MCF 10A (cell line): ENCODE results near the gene RRP1B. TPM values are rescaled to one million over a fixed set of nuclear protein-coding genes. Genes with fewer than 3 reads are reported as not detected.

Experiments used
- BruUV-seq: library from RNA; stranded (reverse); fragments of 400-500 nt; replicated peaks from 2 replicates; lab custom pipeline; 2021; lab: Mats Ljungman, UMichigan
- CTCF ChIA-PET: fragments of 300-600 bp; sonication (Branson Sonifier 250); formaldehyde crosslinking; extraction: SDS; loops from one replicate; lab custom pipeline; 2021; ENCODE audit warnings: antibody characterized with exemption, inconsistent platforms; lab: Yijun Ruan, JAX
- POLR2A ChIA-PET: fragments of 300-600, 350-650 bp; sonication (Branson Sonifier 250); formaldehyde crosslinking; extraction: SDS; loops from one replicate; lab custom pipeline; 2020; ENCODE audit warnings: antibody characterized with exemption, inconsistent platforms; lab: Yijun Ruan, JAX
- DNase-seq: peaks from one replicate; pipeline ENCODE4 v3.0.0-alpha.2; 2018; ENCODE audit not compliant: unreplicated experiment
- H3K27ac Mint-ChIP-seq: one replicate; pipeline ENCODE4 v1.8.0; 2022; ENCODE audit warnings: mild to moderate bottlenecking, low read depth, mixed read lengths; ENCODE audit not compliant: unreplicated experiment
- H3K27me3 Mint-ChIP-seq: one replicate; pipeline ENCODE4 v1.8.0; 2022; ENCODE audit warnings: mixed read lengths; ENCODE audit not compliant: insufficient read depth, unreplicated experiment
- H3K36me3 Mint-ChIP-seq: one replicate; pipeline ENCODE4 v1.8.0; 2022; ENCODE audit warnings: mild to moderate bottlenecking, moderate library complexity, mixed read lengths; ENCODE audit not compliant: insufficient read depth, unreplicated experiment
- H3K4me1 Mint-ChIP-seq: one replicate; pipeline ENCODE4 v1.8.0; 2022; ENCODE audit warnings: mixed read lengths; ENCODE audit not compliant: insufficient read depth, unreplicated experiment
- H3K4me3 Mint-ChIP-seq: one replicate; pipeline ENCODE4 v1.8.0; 2022; ENCODE audit warnings: mild to moderate bottlenecking, moderate library complexity, mixed read lengths; ENCODE audit not compliant: unreplicated experiment
- H3K9me3 Mint-ChIP-seq: one replicate; pipeline ENCODE4 v1.8.0; 2022; ENCODE audit warnings: mixed read lengths; ENCODE audit not compliant: unreplicated experiment
- intact Hi-C: fragments of 100-400 bp; cut with micrococcal nuclease; formaldehyde crosslinking; loops from 2 replicates; pipeline ENCODE4 v1.14.1; 2022
- total RNA-seq: library from RNA; stranded (reverse); gene quantifications from 2 replicates; pipeline ENCODE4 v1.2.3, GENCODE V29; 2022
- TF ChIP-seq, protein P1 (sequence below): fragments of 200-600 bp; IDR thresholded peaks from one replicate; pipeline ENCODE4 v1.8.0; 2022; ENCODE audit warnings: antibody characterized with exemption, mild to moderate bottlenecking; ENCODE audit not compliant: unreplicated experiment

The RRP1B gene
- total RNA-seq, 1 experiment from 2014 or later = 39.8 TPM

DNA sequence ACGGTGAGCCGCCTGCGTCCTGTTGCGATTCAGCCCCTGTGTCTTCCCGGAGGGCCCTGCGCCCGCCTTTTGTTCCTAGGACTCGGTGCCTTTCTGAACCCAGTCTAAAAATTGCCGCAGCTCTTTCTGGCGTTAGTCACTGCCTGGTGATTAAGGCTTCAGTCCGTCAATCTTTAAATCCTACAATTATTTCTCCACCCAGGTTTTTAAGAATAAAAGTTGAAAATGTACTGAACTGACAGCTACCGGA lies 43.4 kb downstream of the RRP1B start:
- TF ChIP-seq, protein P1, sequence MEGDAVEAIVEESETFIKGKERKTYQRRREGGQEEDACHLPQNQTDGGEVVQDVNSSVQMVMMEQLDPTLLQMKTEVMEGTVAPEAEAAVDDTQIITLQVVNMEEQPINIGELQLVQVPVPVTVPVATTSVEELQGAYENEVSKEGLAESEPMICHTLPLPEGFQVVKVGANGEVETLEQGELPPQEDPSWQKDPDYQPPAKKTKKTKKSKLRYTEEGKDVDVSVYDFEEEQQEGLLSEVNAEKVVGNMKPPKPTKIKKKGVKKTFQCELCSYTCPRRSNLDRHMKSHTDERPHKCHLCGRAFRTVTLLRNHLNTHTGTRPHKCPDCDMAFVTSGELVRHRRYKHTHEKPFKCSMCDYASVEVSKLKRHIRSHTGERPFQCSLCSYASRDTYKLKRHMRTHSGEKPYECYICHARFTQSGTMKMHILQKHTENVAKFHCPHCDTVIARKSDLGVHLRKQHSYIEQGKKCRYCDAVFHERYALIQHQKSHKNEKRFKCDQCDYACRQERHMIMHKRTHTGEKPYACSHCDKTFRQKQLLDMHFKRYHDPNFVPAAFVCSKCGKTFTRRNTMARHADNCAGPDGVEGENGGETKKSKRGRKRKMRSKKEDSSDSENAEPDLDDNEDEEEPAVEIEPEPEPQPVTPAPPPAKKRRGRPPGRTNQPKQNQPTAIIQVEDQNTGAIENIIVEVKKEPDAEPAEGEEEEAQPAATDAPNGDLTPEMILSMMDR = no peak
- Mint-ChIP-seq H3K4me3 (no peak overlapping the region), H3K27ac (no peak overlapping the region), H3K27me3 (no peaks in the 10 kb centered on the region), H3K36me3 (no peaks in the 10 kb centered on the region), H3K9me3 (no peaks in the 10 kb centered on the region), H3K4me1 (peaks cover 9% of the 10 kb centered on the region)
- no TSS peak for BruUV-seq
- ChIA-PET POLR2A (interaction anchor here (1.7 kb wide), 1 partner anchor 8 kb away, joined by 5 read pairs; no protein-coding TSS in a partner anchor), CTCF (interaction anchor here (0.9 kb wide), 1 partner anchor 21 kb away, joined by 4 read pairs; no protein-coding TSS in a partner anchor)
- no peak for DNase-seq
- intact Hi-C loops = no loop called here

DNA sequence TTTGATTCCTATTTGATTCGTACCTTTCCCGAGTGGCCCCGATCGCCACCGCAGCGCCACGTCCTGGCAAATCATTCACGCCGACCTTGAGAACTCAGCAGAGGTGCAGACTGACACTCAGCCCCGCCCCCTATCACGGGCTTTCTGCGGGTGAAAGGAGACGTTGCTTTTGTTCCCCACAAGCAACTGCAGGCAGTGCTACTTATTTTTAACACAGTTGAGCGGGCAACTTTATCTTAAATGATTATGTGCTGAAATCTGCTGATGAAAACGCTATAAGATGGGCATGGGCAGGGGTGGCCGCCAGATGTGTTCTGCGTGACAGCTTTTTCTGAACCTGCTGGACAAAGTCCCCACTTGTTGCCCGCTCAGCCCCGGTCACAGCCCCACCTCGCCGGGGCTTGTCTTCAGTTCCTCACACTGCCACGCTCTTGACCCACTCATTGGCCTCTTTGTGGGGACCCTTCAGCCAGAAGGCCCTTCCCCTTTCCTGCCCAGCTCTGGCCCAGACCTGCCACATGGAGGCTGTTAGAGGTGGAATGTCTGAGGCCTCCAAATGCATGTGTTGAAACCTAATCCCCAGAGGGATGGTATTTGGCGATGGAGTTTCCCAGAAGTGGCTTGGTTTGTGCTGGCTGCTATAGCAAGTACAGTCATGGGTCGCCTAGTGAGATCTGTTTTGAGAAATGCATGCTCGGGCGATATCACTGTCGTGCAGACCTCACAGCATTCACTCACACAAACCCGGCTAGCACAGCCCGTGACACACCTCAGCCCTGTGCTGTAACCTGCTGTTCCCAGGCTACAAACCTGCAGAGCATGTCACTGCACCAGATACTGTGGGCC lies 43.9 kb downstream of the RRP1B start:
- TF ChIP-seq, protein P1 = no peak
- peaks cover 5% of the 10 kb centered on the region for H3K4me1 Mint-ChIP-seq

DNA sequence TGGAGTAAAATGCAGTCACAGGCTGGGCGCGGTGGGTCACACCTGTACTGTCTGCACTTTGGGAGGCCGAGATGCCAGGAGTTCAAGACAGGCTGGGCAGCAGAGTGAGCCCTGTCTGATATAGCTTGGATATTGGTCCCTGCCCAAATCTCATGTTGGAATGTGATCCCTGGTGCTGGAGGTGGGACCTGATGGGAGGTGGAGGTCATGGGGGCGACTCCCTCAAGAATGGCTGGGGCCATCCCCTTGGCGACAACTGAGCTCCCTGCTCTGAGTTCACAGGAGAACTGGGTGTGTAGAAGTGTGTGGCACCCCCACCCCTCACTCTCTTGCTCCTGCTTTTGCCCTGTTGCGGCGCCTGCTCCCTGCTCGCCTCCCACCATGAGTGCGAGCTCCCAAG lies 48.1 kb downstream of the RRP1B start:
- no peak overlapping the region for H3K27ac Mint-ChIP-seq
- BruUV-seq = no TSS peak
- POLR2A ChIA-PET = no interaction called here
- H3K27me3 Mint-ChIP-seq = no peaks in the 10 kb centered on the region
- TF ChIP-seq, protein P1 = no peak
- DNase-seq = no peak
- CTCF ChIA-PET = interaction anchor here (0.5 to 1.0 kb wide), 2 partner anchors 16 to 82 kb away, joined by 3 read pairs; partner anchors contain the start of gene RRP1
- intact Hi-C loops = no loop called here
- H3K36me3 Mint-ChIP-seq = no peaks in the 10 kb centered on the region
- peaks cover 23% of the 10 kb centered on the region for H3K4me1 Mint-ChIP-seq
- no peak overlapping the region for H3K4me3 Mint-ChIP-seq
- H3K9me3 Mint-ChIP-seq = no peaks in the 10 kb centered on the region

More for the DNA sequence above, 43.9 kb downstream of the RRP1B start:
- no peak overlapping the region for H3K4me3 Mint-ChIP-seq
- ChIA-PET POLR2A (interaction anchor here (1.7 kb wide), 1 partner anchor 7 kb away, joined by 5 read pairs; no protein-coding TSS in a partner anchor), CTCF (interaction anchor here (0.9 kb wide), 1 partner anchor 22 kb away, joined by 4 read pairs; no protein-coding TSS in a partner anchor)
- H3K27me3 Mint-ChIP-seq = no peaks in the 10 kb centered on the region
- BruUV-seq = no TSS peak
- H3K36me3 Mint-ChIP-seq = no peaks in the 10 kb centered on the region
- no peaks in the 10 kb centered on the region for H3K9me3 Mint-ChIP-seq
- H3K27ac Mint-ChIP-seq = no peak overlapping the region
- no peak for DNase-seq
- intact Hi-C loops = no loop called here

DNA sequence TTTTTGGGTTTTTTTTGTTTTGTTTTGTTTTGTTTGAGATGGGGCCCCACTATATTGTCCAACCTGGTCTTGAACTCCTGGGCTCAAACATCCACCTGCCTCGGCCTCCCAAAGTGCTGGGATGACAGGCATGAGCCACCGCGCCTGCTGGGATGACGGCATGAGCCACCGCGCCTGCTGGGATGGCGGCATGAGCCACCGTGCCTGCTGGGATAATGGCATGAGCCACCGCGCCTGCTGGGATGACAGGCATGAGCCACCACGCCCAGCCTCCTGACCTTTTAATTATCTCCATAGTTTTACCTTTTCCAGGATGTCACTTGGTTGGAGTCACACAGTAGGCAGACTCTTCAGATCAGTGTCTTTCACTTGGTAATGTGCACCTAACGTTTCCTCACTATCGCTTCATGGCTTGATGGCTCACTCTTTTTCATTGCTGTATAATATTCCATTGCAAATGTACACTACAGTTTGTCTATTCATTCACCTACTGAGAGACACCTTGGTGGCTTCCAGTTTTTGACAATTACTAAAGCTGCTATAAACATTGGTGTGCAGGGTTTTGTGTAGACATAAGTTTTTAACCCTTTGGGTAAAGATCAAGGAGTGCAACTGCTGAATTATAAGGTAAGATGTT lies 49.5 kb downstream of the RRP1B start:
- BruUV-seq = no TSS peak
- H3K27me3 Mint-ChIP-seq = no peaks in the 10 kb centered on the region
- H3K36me3 Mint-ChIP-seq = no peaks in the 10 kb centered on the region
- intact Hi-C loops = no loop called here
- H3K4me1 Mint-ChIP-seq = peaks cover 28% of the 10 kb centered on the region
- ChIA-PET CTCF (no interaction called here), POLR2A (interaction anchor here (1.5 kb wide), 1 partner anchor 12 kb away, joined by 3 read pairs; no protein-coding TSS in a partner anchor)
- no peak overlapping the region for H3K4me3 Mint-ChIP-seq
- TF ChIP-seq, protein P1 = no peak
- no peak overlapping the region for H3K27ac Mint-ChIP-seq
- DNase-seq = no peak
- no peaks in the 10 kb centered on the region for H3K9me3 Mint-ChIP-seq
